Vagina (tissue), 2 donors: ENCODE results near the gene DIP2B. TPM values are rescaled to one million over a fixed set of nuclear protein-coding genes. Genes with fewer than 3 reads are reported as not detected.

Source experiments
- DNase-seq, 2 donors: peaks; one replicate each; pipeline ENCODE4 v3.0.0-alpha.2; 2017; ENCODE audit errors: extremely low spot score in 2 of 2
- H3K27ac ChIP-seq: fragments of 200-600 bp; sonication (generic); one replicate; pipeline ENCODE4 v1.5.1; 2019
- H3K27me3 ChIP-seq: fragments of 200-600 bp; sonication (generic); one replicate; pipeline ENCODE4 v1.5.1; 2019
- H3K36me3 ChIP-seq, 2 donors: fragments of 200-600 bp; sonication (generic); one replicate each; pipeline ENCODE4 v1.5.1; 2017 to 2019
- H3K4me1 ChIP-seq: fragments of 200-600 bp; sonication (generic); one replicate; pipeline ENCODE4 v1.5.1; 2019
- H3K4me3 ChIP-seq, 2 donors: fragments of 200-600 bp; sonication (generic); 1 replicate in 1 of 2; 2 replicates in 1 of 2; pipeline ENCODE4 v1.5.1; 2016 to 2019
- H3K9me3 ChIP-seq: fragments of 200-600 bp; sonication (generic); one replicate; pipeline ENCODE4 v1.5.1; 2019
- CTCF ChIP-seq, 3 experiments: fragments of 450-650 bp in 2 of 3; fragments of 200-600 bp in 1 of 3; sonication (generic) in 1 of 3; IDR thresholded peaks; one replicate each; pipeline ENCODE4 v1.5.1; 2017 to 2019; ENCODE audit warnings: antibody characterized with exemption in 3 of 3, mild to moderate bottlenecking in 2 of 3, moderate library complexity in 2 of 3
- POLR2A ChIP-seq, 2 donors: fragments of 450-650 bp; IDR thresholded peaks; one replicate each; pipeline ENCODE4 v1.6.1; 2017; ENCODE audit warnings: antibody characterized with exemption in 2 of 2, mild to moderate bottlenecking in 2 of 2, moderate library complexity in 2 of 2
- POLR2AphosphoS5 ChIP-seq, 2 donors: sonication (generic); formaldehyde crosslinking; IDR thresholded peaks; one replicate each; pipeline ENCODE4 v1.9.0; 2017; ENCODE audit warnings: antibody characterized with exemption in 2 of 2, mild to moderate bottlenecking in 2 of 2, low read depth in 1 of 2; ENCODE audit not compliant: insufficient read depth in 1 of 2
- intact Hi-C: fragments of 100-400 bp; cut with DNase I; formaldehyde crosslinking; loops from one replicate; pipeline ENCODE4 v1.15.1; 2023
- total RNA-seq: library from RNA; depleted of rRNA; stranded (reverse); fragments of >200 nt; gene quantifications from one replicate; pipeline ENCODE4 v1.2.3, GENCODE V29; 2016

Gene DIP2B
- total RNA-seq, 1 donor from 2014 or later: 32.2 TPM

DNA sequence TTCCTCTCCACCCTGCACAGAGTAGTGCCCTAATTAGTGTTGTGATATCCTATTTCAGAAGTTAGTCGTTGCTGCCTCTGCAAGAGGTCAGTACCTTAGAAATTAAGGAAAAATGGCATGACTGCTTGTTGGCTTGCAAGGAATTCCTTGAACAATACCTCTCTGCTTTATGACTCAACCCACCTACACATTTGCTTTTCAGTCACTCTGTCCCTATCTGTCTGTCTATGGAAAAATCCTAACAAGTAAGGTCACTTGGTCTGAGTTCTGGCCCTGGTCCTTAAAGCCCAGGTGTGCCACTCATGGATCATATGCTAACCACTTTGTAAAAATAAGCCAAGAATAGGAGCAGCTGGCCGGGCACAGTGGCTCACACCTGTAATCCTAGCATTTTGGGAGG, 142.7 kb downstream of the DIP2B start:
- Histone ChIP-seq H3K4me1 (no peaks in the 10 kb centered on the region), H3K27me3 (no peaks in the 10 kb centered on the region), H3K9me3 (no peaks in the 10 kb centered on the region), H3K27ac (no peak overlapping the region), H3K4me3 (no peak overlapping the region), H3K36me3 (no peaks in the 10 kb centered on the region)
- intact Hi-C loops: no loop called here
- no peak for TF ChIP-seq CTCF (IDR thresholded peaks at IDR 0.05)
- no peak for TF ChIP-seq POLR2A (IDR thresholded peaks at IDR 0.05)
- TF ChIP-seq POLR2AphosphoS5 (IDR thresholded peaks at IDR 0.05; ENCODE audit: insufficient read depth in 1 of 2, low read depth in 1 of 2): no peak
- no peak for DNase-seq

- intact Hi-C loops: no loop called here
Observed at GRCh38 chr12:50650285-50650684, 145.5 kb downstream of the DIP2B start.

DNA sequence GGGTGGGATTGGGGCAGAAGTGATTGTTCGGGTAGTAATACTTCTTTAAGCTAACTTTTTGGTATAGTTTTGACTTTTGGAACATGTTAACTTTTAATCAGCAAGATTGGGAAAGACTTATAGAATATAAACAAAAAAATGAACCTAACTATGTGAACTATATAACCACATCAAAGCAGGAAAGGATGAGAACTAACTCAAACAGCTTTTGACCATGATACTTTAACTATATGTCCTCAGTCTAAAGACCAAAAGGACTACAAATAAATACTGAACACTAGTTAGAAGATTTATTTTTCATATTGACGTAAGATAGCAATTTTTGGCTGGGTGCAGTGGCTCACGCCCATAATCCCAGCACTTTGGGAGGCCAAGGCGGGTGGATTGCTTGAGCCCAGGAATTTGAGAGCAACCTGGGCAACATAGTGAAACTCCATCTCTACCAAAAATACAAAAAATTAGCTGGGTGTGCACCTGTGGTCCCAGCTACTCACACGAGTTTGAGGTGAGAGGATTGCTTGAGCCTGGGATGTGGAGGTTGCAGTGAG, 150.7 kb downstream of the DIP2B start:
- DNase-seq: no peak
- Histone ChIP-seq H3K4me1 (no peaks in the 10 kb centered on the region), H3K36me3 (peaks cover 0 to 2% of the 10 kb centered on the region in 2 donors), H3K4me3 (no peak overlapping the region), H3K27me3 (no peaks in the 10 kb centered on the region), H3K27ac (no peak overlapping the region), H3K9me3 (no peaks in the 10 kb centered on the region)
- intact Hi-C loops: no loop called here
- TF ChIP-seq POLR2A (IDR thresholded peaks at IDR 0.05): no peak
- TF ChIP-seq CTCF (IDR thresholded peaks at IDR 0.05): no peak
- no peak for TF ChIP-seq POLR2AphosphoS5 (IDR thresholded peaks at IDR 0.05; ENCODE audit: insufficient read depth in 1 of 2, low read depth in 1 of 2)

More at GRCh38 chr12:50650285-50650684, 145.5 kb downstream of the DIP2B start:
- TF ChIP-seq POLR2A (IDR thresholded peaks at IDR 0.05): no peak
- TF ChIP-seq CTCF (IDR thresholded peaks at IDR 0.05): no peak
- no peak for TF ChIP-seq POLR2AphosphoS5 (IDR thresholded peaks at IDR 0.05; ENCODE audit: insufficient read depth in 1 of 2, low read depth in 1 of 2)
- DNase-seq: no peak
- Histone ChIP-seq H3K4me1 (no peaks in the 10 kb centered on the region), H3K36me3 (no peaks in the 10 kb centered on the region), H3K27ac (no peak overlapping the region), H3K27me3 (no peaks in the 10 kb centered on the region), H3K9me3 (no peaks in the 10 kb centered on the region), H3K4me3 (no peak overlapping the region)

DNA sequence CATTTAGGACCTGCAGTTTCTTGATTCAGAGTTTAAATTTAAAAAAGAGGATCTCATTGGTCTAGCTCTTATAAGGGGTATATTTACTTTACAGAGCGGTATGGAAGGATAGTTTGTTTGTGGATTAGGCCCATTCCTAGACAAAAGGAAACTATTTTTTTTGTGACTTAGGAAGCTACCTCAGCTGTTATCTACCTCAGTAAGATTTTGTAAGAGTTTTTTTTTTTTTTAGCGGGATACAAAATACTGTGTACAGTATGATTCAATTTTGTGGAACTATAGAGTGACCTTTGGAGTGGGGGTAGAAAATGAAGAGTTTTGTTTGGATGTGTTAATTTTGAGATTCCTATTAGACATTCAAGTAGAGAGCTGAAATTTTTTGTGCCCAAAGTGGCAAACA, 154.5 kb downstream of the DIP2B start:
- no peak overlapping the region for H3K4me3 ChIP-seq
- intact Hi-C loops: no loop called here
- no peak overlapping the region for H3K27ac ChIP-seq
- no peaks in the 10 kb centered on the region for H3K9me3 ChIP-seq
- peaks cover 0 to 4% of the 10 kb centered on the region in 2 donors for H3K36me3 ChIP-seq
- no peaks in the 10 kb centered on the region for H3K27me3 ChIP-seq
- H3K4me1 ChIP-seq: no peaks in the 10 kb centered on the region
- no peak for DNase-seq
- no peak for TF ChIP-seq POLR2AphosphoS5 (IDR thresholded peaks at IDR 0.05; ENCODE audit: insufficient read depth in 1 of 2, low read depth in 1 of 2)
- TF ChIP-seq CTCF (IDR thresholded peaks at IDR 0.05): no peak
- no peak for TF ChIP-seq POLR2A (IDR thresholded peaks at IDR 0.05)

- Histone ChIP-seq H3K4me3 (no peak overlapping the region), H3K27me3 (no peaks in the 10 kb centered on the region), H3K9me3 (no peaks in the 10 kb centered on the region), H3K4me1 (no peaks in the 10 kb centered on the region), H3K36me3 (peaks cover 0 to 4% of the 10 kb centered on the region in 2 donors), H3K27ac (no peak overlapping the region)
- no peak for DNase-seq
- intact Hi-C loops: no loop called here
- no peak for TF ChIP-seq CTCF (IDR thresholded peaks at IDR 0.05)
- TF ChIP-seq POLR2AphosphoS5 (IDR thresholded peaks at IDR 0.05; ENCODE audit: insufficient read depth in 1 of 2, low read depth in 1 of 2): no peak
- no peak for TF ChIP-seq POLR2A (IDR thresholded peaks at IDR 0.05)
Observed at GRCh38 chr12:50659690-50660424, 155.1 kb downstream of the DIP2B start.
